Osteoblast (primary cell): ENCODE data around the gene LRRC41. TPM values are rescaled to one million over a fixed set of nuclear protein-coding genes. Genes with fewer than 3 reads are reported as not detected.
A peak's percentile ranks its signal among the peaks of the same experiment; 100 is the strongest.

Experiments
- DNase-seq: peaks from one replicate; pipeline ENCODE4 v3.0.0; 2011; ENCODE audit warnings: low spot score, mixed read lengths; ENCODE audit not compliant: insufficient read length; ENCODE audit errors: missing footprints
- H2AFZ ChIP-seq: 2 replicates; pipeline ENCODE4 v1.6.0; 2011; ENCODE audit warnings: mild to moderate bottlenecking, low read length
- H3K27ac ChIP-seq: 2 replicates; pipeline ENCODE4 v1.5.1; 2011; ENCODE audit warnings: mild to moderate bottlenecking, low read depth, low read length, moderate library complexity
- H3K27me3 ChIP-seq: 2 replicates; pipeline ENCODE4 v1.6.0; 2012; ENCODE audit warnings: mild to moderate bottlenecking, control low read depth, inconsistent platforms, low read length, moderate library complexity; ENCODE audit not compliant: insufficient read depth
- H3K36me3 ChIP-seq: 2 replicates; pipeline ENCODE4 v1.5.1; 2011; ENCODE audit warnings: mild to moderate bottlenecking, low read length, control low read depth, moderate library complexity; ENCODE audit not compliant: insufficient read depth
- H3K4me1 ChIP-seq: 2 replicates; pipeline ENCODE4 v1.5.1; 2011; ENCODE audit warnings: mild to moderate bottlenecking, low read length, control low read depth, moderate library complexity; ENCODE audit not compliant: insufficient read depth
- H3K4me2 ChIP-seq: 2 replicates; pipeline ENCODE4 v1.6.0; 2011; ENCODE audit warnings: mild to moderate bottlenecking, low read length; ENCODE audit not compliant: insufficient read depth
- H3K4me3 ChIP-seq: fragments of 200-600 bp; sonication (generic); 3 replicates; pipeline ENCODE4 v1.5.1; 2012; ENCODE audit warnings: mild to moderate bottlenecking, low read length, inconsistent platforms; ENCODE audit not compliant: insufficient read depth
- H3K79me2 ChIP-seq: 2 replicates; pipeline ENCODE4 v1.6.0; 2012; ENCODE audit warnings: mild to moderate bottlenecking, low read length, control low read depth, inconsistent platforms; ENCODE audit not compliant: insufficient read depth
- H3K9me3 ChIP-seq: 2 replicates; pipeline ENCODE4 v1.5.1; 2011; ENCODE audit warnings: low read depth, low read length, control low read depth
- H4K20me1 ChIP-seq: 2 replicates; pipeline ENCODE4 v1.6.0; 2012; ENCODE audit warnings: mild to moderate bottlenecking, low read length, control low read depth; ENCODE audit not compliant: insufficient read depth
- total RNA-seq: library from RNA; depleted of rRNA; stranded (reverse); fragments of >200 nt; gene quantifications from 2 replicates; pipeline ENCODE4 v1.2.3, GENCODE V29; 2012
- TF ChIP-seq, protein P1 (sequence below): IDR thresholded peaks from 2 replicates; pipeline ENCODE4 v1.5.1; 2011; ENCODE audit warnings: mild to moderate bottlenecking, low read depth, low read length, moderate library complexity; ENCODE audit errors: extremely low read depth

LRRC41 gene
- total RNA-seq, 1 donor, result 103 TPM

DNA sequence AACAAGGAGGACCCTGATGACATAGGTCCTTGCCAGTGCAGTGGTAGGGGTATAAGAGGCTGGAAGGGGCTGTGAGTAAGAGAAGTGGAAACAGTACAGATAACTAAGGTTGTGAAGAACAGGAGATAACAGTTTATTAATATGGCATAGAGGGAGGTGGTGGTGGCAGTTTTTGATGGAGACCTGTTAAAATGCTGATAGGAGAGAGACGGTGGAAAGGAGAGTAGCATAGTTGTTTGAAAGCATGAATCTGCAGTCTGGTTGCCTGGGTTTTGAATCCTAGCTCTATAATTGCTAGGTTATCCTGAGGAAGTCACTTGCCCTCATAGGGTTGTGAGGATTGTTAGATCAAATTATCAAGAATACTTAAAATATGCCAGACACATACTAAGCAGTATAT, 19.4 kb downstream of the LRRC41 start:
- Histone ChIP-seq H3K27ac (peak overlapping the region; percentile 1), H3K36me3 (peaks cover 78% of the 10 kb centered on the region), H3K9me3 (no peaks in the 10 kb centered on the region), H3K4me2 (no peak overlapping the region), H3K27me3 (no peaks in the 10 kb centered on the region), H4K20me1 (peaks cover 21% of the 10 kb centered on the region), H3K4me1 (peaks cover 16% of the 10 kb centered on the region), H3K79me2 (peaks cover 26% of the 10 kb centered on the region), H3K4me3 (no peak overlapping the region), H2AFZ (no peak overlapping the region)
- DNase-seq, result peak; percentile 5
- TF ChIP-seq, protein P1, sequence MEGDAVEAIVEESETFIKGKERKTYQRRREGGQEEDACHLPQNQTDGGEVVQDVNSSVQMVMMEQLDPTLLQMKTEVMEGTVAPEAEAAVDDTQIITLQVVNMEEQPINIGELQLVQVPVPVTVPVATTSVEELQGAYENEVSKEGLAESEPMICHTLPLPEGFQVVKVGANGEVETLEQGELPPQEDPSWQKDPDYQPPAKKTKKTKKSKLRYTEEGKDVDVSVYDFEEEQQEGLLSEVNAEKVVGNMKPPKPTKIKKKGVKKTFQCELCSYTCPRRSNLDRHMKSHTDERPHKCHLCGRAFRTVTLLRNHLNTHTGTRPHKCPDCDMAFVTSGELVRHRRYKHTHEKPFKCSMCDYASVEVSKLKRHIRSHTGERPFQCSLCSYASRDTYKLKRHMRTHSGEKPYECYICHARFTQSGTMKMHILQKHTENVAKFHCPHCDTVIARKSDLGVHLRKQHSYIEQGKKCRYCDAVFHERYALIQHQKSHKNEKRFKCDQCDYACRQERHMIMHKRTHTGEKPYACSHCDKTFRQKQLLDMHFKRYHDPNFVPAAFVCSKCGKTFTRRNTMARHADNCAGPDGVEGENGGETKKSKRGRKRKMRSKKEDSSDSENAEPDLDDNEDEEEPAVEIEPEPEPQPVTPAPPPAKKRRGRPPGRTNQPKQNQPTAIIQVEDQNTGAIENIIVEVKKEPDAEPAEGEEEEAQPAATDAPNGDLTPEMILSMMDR, result no peak

DNA sequence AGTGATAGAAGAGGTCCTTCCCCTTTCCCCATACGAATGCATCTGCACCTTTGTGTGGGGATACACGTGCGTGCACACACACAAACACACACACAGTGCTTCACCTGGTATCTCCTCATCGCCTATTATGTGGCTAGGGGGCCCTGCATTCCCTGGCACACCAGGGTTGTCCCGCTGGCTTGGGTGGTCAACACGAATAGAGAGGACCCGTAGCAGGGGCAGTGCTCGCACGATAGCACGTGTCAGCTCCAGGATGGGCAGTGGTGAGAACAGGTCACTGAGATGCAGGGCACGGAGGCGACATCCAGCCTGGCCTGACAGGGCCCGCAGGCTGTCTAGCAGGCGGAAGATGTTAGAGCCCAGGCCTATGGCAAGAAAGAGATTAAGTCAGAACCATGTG, 22.4 kb downstream of the LRRC41 start:
- no peak for DNase-seq
- Histone ChIP-seq H2AFZ (no peak overlapping the region), H3K9me3 (no peaks in the 10 kb centered on the region), H3K27ac (no peak overlapping the region), H4K20me1 (peaks cover 13% of the 10 kb centered on the region), H3K4me1 (peaks cover 6% of the 10 kb centered on the region), H3K79me2 (peaks cover 16% of the 10 kb centered on the region), H3K4me2 (no peak overlapping the region), H3K36me3 (peaks cover 83% of the 10 kb centered on the region), H3K27me3 (no peaks in the 10 kb centered on the region), H3K4me3 (no peak overlapping the region)
- TF ChIP-seq, protein P1, result no peak

DNA sequence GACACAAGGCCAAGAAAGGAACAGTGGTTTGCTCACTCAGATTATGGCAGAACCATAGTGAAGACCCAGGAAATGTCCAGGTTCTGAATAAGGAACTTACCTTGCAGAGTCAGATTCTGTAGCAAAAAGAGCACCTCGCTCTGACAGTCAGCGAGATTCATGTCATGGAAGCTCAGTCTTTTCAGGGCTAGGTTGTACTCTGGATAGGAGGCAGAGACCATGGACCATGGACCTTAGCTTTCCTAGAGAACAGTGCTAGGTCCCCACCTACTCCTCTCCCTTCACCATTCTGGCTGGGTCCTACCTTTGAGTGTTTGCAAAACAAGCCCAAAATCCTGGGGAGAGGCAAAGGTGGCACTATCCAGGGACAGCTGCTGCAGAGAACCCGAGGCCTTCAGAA, 23.3 kb downstream of the LRRC41 start:
- TF ChIP-seq, protein P1, result no peak
- Histone ChIP-seq H3K4me2 (no peak overlapping the region), H2AFZ (no peak overlapping the region), H3K4me3 (no peak overlapping the region), H3K36me3 (peaks cover 73% of the 10 kb centered on the region), H3K9me3 (no peaks in the 10 kb centered on the region), H3K4me1 (peaks cover 4% of the 10 kb centered on the region), H3K27me3 (no peaks in the 10 kb centered on the region), H4K20me1 (peaks cover 8% of the 10 kb centered on the region), H3K27ac (no peak overlapping the region), H3K79me2 (peaks cover 13% of the 10 kb centered on the region)
- no peak for DNase-seq

DNA sequence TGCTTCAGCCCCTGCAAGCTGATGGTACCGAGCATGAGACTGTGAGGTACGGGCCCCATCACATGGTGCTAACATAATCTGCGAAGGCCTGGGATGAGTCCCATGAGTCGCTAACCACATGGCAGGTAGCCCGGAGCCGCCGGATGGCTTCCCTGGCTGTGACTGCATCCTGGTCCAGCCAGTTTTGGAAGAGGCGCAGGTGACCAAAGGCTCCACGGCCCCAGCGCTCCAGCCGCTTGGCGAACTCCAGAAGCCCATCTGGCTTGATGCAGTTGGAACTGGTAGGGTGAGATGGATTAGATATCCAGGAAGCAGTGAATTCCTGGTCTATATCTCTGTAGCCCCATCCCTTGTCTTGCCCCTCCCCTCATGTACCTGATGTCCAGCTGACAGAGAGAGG, 24.6 kb downstream of the LRRC41 start:
- Histone ChIP-seq H3K9me3 (no peaks in the 10 kb centered on the region), H3K4me1 (no peaks in the 10 kb centered on the region), H3K4me3 (no peak overlapping the region), H3K27ac (no peak overlapping the region), H3K79me2 (peaks cover 8% of the 10 kb centered on the region), H3K36me3 (peaks cover 66% of the 10 kb centered on the region), H2AFZ (no peak overlapping the region), H4K20me1 (no peaks in the 10 kb centered on the region), H3K27me3 (no peaks in the 10 kb centered on the region), H3K4me2 (no peak overlapping the region)
- peak; percentile 43 for DNase-seq
- TF ChIP-seq, protein P1, result no peak
